ENCODE measurements around the gene FGF8. TPM values are rescaled to one million over a fixed set of nuclear protein-coding genes. Genes with fewer than 3 reads are reported as not detected.
A peak's percentile ranks its signal among the peaks of the same experiment; 100 is the strongest.

Gene FGF8, protein sequence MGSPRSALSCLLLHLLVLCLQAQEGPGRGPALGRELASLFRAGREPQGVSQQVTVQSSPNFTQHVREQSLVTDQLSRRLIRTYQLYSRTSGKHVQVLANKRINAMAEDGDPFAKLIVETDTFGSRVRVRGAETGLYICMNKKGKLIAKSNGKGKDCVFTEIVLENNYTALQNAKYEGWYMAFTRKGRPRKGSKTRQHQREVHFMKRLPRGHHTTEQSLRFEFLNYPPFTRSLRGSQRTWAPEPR
- 0.35 TPM in 1 of 2 replicates, not detected in the other for total RNA-seq

DNA sequence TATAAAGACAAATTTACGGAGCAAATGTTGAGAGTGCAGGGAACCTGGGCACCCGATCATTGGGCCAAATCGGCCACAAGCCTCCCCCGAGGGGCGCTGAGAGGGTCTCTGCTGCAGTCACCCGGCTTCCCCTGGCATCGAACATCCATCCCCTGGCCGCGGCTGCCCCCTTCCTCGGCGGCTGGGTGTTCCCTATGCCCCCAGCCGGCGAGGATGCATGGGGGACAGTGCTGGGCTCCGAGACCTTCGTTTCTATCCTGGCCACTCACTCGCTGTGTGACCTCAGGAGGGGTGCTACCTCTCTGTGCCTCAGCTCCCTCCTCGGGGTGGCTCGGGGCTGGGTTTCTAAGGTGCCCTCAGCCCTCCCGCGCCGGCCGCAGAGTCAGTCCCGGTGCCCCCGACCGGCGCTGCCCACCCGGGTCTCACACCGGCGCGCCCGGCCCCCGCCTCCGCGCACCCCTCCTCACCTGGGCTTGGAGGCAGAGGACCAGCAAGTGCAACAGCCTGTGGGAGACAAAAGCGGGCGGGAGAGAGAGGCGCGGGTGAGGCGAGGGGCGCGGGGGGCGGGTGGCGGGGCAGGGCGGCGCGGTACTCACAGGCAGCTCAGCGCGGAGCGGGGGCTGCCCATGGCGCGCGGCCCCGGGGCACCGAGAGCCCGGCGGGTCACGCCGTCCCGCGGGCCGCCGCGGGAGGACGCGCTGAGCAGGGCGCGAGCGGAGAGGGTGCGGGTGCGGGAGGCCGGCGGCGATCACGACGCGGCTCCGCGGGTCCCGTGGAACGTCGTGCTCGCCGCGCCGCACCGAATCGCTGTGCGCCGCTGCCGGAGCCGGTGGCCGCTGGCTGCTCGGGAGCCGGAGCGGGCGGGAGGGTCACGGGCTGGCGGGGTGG is at the start of gene FGF8:
TSS of gene FGF8 (minus strand) at position 842 of the 888 bp plus-strand sequence. CDS start at position 628, 214 bp downstream.
- peaks cover 67% of the 10 kb centered on the region for H3K27me3 Mint-ChIP-seq
- H3K4me3 Mint-ChIP-seq, result peak within 1 kb of the TSS; percentile 59
- no peak within 1 kb of the TSS for H3K27ac Mint-ChIP-seq
- peaks cover 22% of the 10 kb centered on the region for H3K36me3 Mint-ChIP-seq (ENCODE audit: low read depth)
- intact Hi-C loops (cut with micrococcal nuclease), result loop anchor here (10.0 kb wide), 2 partner anchors 611 to 641 kb away; partner anchors contain the start of gene TLX1
- DNase-seq, result no peak
- H3K9me3 Mint-ChIP-seq, result no peaks in the 10 kb centered on the region
- peaks cover 14% of the 10 kb centered on the region for H3K4me1 Mint-ChIP-seq

DNA sequence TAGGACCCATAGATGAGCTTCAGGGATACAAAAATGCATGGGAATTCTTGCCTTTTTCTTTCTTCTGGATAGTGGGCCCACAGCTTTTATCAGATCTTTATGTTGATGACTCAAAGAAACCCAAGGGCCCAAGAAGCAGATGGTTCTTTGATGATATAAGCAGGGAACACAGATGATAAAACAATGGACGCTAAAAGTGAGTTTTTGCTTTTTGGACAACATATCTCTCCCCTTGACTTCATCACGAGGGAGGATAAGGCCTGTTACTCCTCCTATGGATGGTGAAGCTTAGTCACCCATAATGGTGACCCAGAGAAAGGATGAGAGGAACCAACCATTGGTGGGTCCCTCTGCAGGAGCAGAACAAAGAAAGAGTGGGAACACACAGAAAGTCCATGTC is 48.8 kb upstream of the FGF8 start:
- H3K27me3 Mint-ChIP-seq, result no peaks in the 10 kb centered on the region
- H3K4me3 Mint-ChIP-seq, result no peak overlapping the region
- peak overlapping the region; percentile 18 for H3K27ac Mint-ChIP-seq
- no peak for DNase-seq
- intact Hi-C loops (cut with micrococcal nuclease), result no loop called here
- no peaks in the 10 kb centered on the region for H3K9me3 Mint-ChIP-seq
- H3K4me1 Mint-ChIP-seq, result peaks cover 13% of the 10 kb centered on the region
- H3K36me3 Mint-ChIP-seq (ENCODE audit: low read depth), result peaks cover 15% of the 10 kb centered on the region

DNA sequence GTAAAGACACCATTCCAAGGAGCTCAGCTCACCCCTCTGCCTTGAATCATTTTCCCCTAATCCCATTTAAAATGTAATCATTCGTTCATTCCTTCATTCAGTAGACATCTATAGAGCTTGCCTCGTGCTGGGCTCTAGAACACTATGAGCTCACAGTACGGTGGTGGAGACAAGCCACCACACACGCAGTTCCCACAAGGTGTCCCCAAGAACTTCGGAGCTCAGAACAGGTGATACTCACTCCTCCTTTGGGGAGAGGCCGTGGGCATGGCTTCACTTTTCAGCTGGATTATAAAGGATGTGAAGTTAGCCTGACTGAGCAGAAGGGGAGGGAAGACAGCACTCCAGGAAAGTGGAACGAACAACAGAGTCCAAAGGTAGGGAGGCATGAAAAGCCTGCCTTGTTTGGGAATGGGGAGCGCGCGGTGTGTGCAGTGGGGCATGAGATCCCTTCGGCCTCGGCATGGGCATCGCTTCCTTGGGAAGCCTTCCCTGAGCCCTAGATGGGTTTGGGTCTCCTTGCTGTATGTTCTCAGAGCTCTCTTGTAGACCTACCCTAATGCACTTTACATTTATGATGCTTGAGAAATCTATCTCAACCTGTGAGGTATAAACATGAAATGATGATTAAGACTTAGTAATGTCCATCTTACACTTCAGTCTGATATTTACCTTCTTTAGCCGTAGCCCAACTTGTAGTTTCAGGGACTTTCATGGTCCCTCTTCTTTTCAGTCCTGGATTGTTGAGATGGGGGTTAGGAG is 43.1 kb upstream of the FGF8 start:
- intact Hi-C loops (cut with micrococcal nuclease), result loop anchor here (1.0 to 10.0 kb wide), 10 partner anchors 11 to 1284 kb away; partner anchors contain the start of genes ACTR1A, ARMH3, BTRC and HIF1AN
- DNase-seq, result no peak
- peak overlapping the region; percentile 95 for H3K27ac Mint-ChIP-seq
- peak overlapping the region; percentile 89 for H3K4me3 Mint-ChIP-seq
- H3K36me3 Mint-ChIP-seq (ENCODE audit: low read depth), result peaks cover 23% of the 10 kb centered on the region
- no peaks in the 10 kb centered on the region for H3K27me3 Mint-ChIP-seq
- H3K4me1 Mint-ChIP-seq, result peaks cover 42% of the 10 kb centered on the region
- H3K9me3 Mint-ChIP-seq, result no peaks in the 10 kb centered on the region

DNA sequence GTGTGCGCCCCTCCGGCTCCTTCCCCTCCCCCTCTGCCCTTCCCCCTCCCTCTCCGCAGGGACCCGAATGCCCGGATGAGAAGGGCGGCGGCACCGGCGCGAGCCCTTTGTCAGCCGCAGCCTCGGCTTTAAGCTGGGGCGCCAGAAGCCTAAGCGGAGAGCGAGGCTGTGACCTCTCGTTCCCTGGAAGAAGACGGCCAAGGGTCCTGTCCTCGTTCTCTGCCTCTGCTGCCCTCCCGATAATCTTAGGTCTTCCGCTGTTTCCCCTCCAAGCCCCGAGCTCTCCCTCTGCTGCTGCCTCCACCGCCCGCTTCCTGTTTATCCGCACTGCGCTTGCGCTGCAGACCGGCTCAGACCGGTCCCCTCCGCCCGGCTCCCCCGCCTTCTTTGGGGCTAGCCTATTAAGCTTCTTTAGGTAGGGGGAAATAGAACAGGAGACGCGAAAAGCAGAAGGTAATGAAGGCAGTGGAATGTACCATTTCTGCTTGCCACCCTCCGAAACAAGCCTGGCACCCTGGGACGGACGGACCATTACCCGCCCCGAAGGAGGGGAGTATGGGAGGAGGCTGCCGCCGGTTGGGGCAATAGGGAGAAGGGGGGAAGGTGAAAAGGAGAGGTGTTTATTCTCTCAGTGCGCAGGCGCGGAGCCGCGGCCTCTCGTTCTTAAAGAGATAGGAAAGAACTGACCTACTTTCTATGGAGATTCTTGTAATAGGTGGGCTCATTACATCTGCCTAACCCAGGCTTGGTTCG is 42.4 kb upstream of the FGF8 start, which contains the start of gene OGA:
TSS of gene OGA (minus strand) at position 326 of the 753 bp plus-strand sequence. CDS start 422 bp downstream, outside the sequence.
- peaks cover 30% of the 10 kb centered on the region for H3K36me3 Mint-ChIP-seq (ENCODE audit: low read depth)
- peak within 1 kb of the TSS; percentile 95 for H3K27ac Mint-ChIP-seq
- H3K27me3 Mint-ChIP-seq, result no peaks in the 10 kb centered on the region
- peak; percentile 99 for DNase-seq
- H3K9me3 Mint-ChIP-seq, result no peaks in the 10 kb centered on the region
- H3K4me1 Mint-ChIP-seq, result peaks cover 48% of the 10 kb centered on the region
- peak within 1 kb of the TSS; percentile 89 for H3K4me3 Mint-ChIP-seq
- intact Hi-C loops (cut with micrococcal nuclease), result loop anchor here (1.0 to 10.0 kb wide), 10 partner anchors 12 to 1283 kb away; partner anchors contain the start of genes ACTR1A, ARMH3, BTRC and HIF1AN

DNA sequence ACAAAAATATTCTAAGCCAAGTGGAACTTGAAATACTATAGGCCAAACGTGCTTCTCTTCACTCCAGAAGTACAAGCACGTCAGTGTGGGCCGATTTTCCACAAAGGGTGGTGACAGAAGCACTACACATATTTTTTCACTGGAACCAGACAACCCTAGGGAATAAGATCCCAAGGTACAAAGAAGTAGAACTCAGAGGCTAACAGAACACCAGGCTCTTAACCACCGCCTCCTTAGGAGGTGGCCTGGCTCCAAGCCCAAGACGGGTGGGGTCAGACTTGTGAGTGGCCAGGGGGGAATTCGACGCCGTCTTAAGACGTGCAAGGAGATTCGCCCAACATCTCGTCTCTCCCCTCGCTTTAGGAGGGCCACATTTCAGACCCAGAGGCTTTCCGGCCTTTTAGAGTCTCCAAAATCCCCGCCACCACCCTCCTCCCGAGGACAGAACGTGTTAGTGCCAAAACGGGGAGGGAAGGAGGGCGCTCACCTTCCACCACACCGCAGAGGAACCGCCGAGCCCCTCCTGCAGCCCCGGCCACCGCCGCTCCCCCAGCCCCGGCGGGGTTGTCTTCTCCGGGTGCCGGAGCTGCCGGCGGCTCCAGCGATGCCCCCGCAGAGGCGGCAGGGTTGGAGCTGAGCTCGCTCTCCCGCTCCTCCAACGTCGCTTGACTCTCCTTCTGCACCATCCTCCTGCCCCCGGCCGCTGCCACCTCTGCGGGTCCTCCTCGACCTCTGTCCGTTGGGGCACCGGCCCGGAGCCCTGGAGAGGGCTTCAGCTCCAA is 41.6 kb upstream of the FGF8 start:
- H3K4me1 Mint-ChIP-seq, result peaks cover 53% of the 10 kb centered on the region
- H3K27ac Mint-ChIP-seq, result peak overlapping the region; percentile 95
- peak; percentile 82 for DNase-seq

DNA sequence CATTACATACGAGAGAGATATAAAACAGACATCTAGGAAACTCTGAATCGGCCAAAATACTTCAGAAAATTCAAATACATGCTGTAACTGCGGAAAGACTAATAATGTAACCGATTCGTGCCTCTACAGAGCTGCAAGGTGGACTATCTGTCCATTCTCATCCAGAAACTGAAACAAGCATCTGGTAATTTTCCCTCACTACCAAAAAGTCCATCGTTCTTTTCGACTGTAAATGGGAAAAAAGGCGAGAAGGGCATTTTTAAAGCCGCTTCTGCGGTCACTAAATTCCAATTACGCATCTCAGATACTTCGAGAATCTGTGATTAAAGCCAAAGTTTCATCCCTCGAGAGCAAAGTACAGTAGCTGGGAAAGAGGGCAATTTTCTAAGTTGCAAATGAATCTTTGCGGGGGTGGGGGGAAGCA is 41.0 kb upstream of the FGF8 start:
- Mint-ChIP-seq H3K36me3 (ENCODE audit: low read depth) (peaks cover 35% of the 10 kb centered on the region), H3K27me3 (no peaks in the 10 kb centered on the region), H3K4me1 (peaks cover 52% of the 10 kb centered on the region), H3K4me3 (peak overlapping the region; percentile 89), H3K9me3 (no peaks in the 10 kb centered on the region), H3K27ac (peak overlapping the region; percentile 95)
- intact Hi-C loops (cut with micrococcal nuclease), result loop anchor here (1.0 to 10.0 kb wide), 6 partner anchors 10 to 1282 kb away; partner anchors contain the start of genes BTRC, HIF1AN and PPRC1
- no peak for DNase-seq

More for the DNA sequence above, 41.6 kb upstream of the FGF8 start:
- peak overlapping the region; percentile 89 for H3K4me3 Mint-ChIP-seq
- intact Hi-C loops (cut with micrococcal nuclease), result loop anchor here (1.0 to 10.0 kb wide), 10 partner anchors 13 to 1283 kb away; partner anchors contain the start of genes ACTR1A, ARMH3, BTRC and HIF1AN
- peaks cover 36% of the 10 kb centered on the region for H3K36me3 Mint-ChIP-seq (ENCODE audit: low read depth)
- no peaks in the 10 kb centered on the region for H3K9me3 Mint-ChIP-seq
- H3K27me3 Mint-ChIP-seq, result no peaks in the 10 kb centered on the region

DNA sequence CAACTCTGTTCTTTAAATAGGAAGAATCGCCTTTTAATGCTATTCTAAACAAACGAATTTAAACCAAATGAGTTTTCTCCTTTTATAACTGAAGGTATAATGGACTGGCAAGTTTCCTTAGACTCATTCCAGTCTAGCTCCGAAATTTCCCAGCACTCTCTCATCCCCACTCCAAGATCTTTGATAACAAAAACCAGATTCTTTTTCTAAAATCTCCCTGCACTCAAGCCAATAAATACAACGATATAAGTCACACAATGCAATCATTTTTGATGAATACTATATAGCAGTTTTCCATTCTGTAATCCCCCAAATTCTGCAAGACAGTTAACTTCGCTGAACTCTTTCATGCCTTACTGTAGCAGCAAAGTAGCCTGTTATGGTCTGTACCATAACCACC is 40.5 kb upstream of the FGF8 start:
- Mint-ChIP-seq H3K27ac (peak overlapping the region; percentile 82), H3K4me3 (peak overlapping the region; percentile 89), H3K9me3 (no peaks in the 10 kb centered on the region), H3K4me1 (peaks cover 47% of the 10 kb centered on the region), H3K27me3 (no peaks in the 10 kb centered on the region), H3K36me3 (ENCODE audit: low read depth) (peaks cover 35% of the 10 kb centered on the region)
- no peak for DNase-seq
- intact Hi-C loops (cut with micrococcal nuclease), result loop anchor here (1.0 to 10.0 kb wide), 6 partner anchors 9 to 1282 kb away; partner anchors contain the start of genes BTRC, HIF1AN and PPRC1

DNA sequence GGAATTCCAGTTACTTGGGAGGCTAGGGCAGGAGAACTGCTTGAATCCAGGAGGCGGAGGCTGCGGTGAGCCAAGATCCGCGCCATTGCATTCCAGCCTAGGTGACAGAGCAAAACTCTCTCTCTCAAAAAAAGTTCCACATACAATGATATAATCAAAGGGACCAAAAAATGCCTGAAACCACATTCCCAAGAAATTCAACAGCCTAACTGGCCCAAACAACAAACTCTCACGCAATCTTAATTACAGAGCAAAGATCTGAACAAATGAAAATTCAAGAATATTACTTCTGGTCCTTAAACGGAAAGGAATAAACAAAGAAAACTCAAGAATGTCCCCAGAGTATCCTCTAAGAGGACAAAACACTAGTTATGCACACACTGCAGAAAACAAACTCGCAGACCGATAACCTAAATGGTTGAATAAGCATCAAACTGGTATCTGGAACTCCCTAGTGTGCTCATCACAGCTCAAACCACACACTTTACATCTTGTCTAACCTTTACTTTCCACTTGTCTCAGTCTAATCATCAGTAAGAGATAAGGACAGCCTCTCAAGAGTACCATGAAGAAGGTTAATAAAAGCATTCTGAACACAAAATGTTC is 38.7 kb upstream of the FGF8 start:
- Mint-ChIP-seq H3K9me3 (no peaks in the 10 kb centered on the region), H3K27me3 (no peaks in the 10 kb centered on the region), H3K4me1 (peaks cover 42% of the 10 kb centered on the region), H3K27ac (peak overlapping the region; percentile 90), H3K36me3 (ENCODE audit: low read depth) (peaks cover 48% of the 10 kb centered on the region), H3K4me3 (peak overlapping the region; percentile 89)
- intact Hi-C loops (cut with micrococcal nuclease), result loop anchor here (5.0 to 10.0 kb wide), 5 partner anchors 122 to 1280 kb away; partner anchors contain the start of genes BTRC, HIF1AN and PPRC1
- DNase-seq, result no peak

DNA sequence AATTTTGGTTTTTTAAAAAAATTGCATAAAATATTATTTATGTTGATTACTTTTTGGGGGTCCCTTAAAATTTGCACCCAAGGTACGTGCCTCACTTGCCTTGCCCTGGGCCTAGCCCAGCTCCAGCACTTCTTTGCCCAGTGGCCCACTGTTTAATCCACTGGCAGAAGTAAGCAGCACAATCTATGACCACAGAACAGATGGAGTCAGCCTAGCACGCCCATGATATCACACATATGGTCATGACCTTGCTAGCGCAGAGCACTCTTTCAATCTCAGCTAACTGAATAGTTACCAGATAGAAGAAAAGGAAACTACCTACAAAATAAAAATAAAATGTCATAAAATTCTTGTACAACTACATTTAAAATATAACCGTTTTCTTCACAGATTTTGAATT is 36.7 kb upstream of the FGF8 start:
- Mint-ChIP-seq H3K27ac (no peak overlapping the region), H3K27me3 (no peaks in the 10 kb centered on the region), H3K9me3 (no peaks in the 10 kb centered on the region), H3K36me3 (ENCODE audit: low read depth) (peaks cover 55% of the 10 kb centered on the region), H3K4me1 (peaks cover 35% of the 10 kb centered on the region), H3K4me3 (no peak overlapping the region)
- no peak for DNase-seq
- intact Hi-C loops (cut with micrococcal nuclease), result loop anchor here (10.0 kb wide), 2 partner anchors 458 to 1278 kb away; partner anchors contain the start of genes BTRC and HIF1AN

DNA sequence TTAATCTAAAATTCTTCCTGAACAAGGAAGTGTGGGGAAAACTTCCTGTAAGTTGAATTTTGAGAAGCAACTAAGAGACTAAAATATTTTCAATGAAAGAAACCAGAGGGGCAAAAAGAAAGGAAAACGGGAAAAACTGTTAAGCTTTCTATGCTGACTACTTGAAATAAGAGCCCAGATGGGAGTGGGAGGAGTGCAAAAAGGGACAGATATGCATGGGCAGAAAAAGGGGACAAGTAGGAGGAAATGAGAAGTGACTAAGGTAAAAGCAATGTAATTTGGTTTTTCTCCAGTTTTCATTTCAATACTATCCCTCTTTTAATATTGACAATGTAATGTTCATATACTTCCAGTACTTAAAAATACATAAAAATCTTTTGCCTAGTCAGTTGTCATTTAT is 31.2 kb upstream of the FGF8 start:
- H3K27me3 Mint-ChIP-seq, result no peaks in the 10 kb centered on the region
- peaks cover 9% of the 10 kb centered on the region for H3K4me1 Mint-ChIP-seq
- no peak overlapping the region for H3K4me3 Mint-ChIP-seq
- H3K9me3 Mint-ChIP-seq, result no peaks in the 10 kb centered on the region
- H3K36me3 Mint-ChIP-seq (ENCODE audit: low read depth), result peaks cover 52% of the 10 kb centered on the region
- no peak for DNase-seq
- H3K27ac Mint-ChIP-seq, result no peak overlapping the region
- intact Hi-C loops (cut with micrococcal nuclease), result loop anchor here (1.0 kb wide), 1 partner anchor 9 kb away; no protein-coding TSS in a partner anchor

DNA sequence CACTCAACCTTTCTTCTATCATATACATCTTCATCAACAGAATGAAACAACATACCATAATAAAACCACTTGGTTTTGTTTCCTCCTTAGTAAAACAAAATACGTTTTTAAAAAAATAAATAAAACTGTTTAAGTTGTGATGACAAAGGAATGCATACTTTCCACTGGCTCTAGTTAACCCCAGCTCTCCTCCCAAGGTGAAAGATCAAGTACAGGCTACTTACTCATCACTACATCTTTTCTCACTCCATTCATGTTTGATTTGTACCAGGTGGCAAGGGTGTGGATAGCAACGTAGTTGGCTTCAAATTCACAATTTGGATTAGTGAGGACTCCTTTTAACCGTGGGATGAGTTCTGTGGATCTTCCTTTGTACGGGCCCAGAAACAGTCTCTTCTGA is 27.6 kb upstream of the FGF8 start:
- H3K27ac Mint-ChIP-seq, result no peak overlapping the region
- H3K36me3 Mint-ChIP-seq (ENCODE audit: low read depth), result peaks cover 56% of the 10 kb centered on the region
- no peaks in the 10 kb centered on the region for H3K27me3 Mint-ChIP-seq
- intact Hi-C loops (cut with micrococcal nuclease), result no loop called here
- no peaks in the 10 kb centered on the region for H3K9me3 Mint-ChIP-seq
- peaks cover 10% of the 10 kb centered on the region for H3K4me1 Mint-ChIP-seq
- DNase-seq, result no peak
- no peak overlapping the region for H3K4me3 Mint-ChIP-seq

Data from activated CD4-positive, alpha-beta T cell treated with anti-CD3 and anti-CD28 coated beads, Interleukin-2, amount 10 ng/mL, durations not matched to agents 24 days and 14 days (primary cell).